A673 (cell line): ENCODE measurements around the gene DROSHA. TPM values are rescaled to one million over a fixed set of nuclear protein-coding genes. Genes with fewer than 3 reads are reported as not detected.

Experiments used
- BruUV-seq: library from RNA; stranded (reverse); fragments of 400-500 nt; replicated peaks from 2 replicates; lab custom pipeline; 2021; lab: Mats Ljungman, UMichigan
- CTCF ChIA-PET: fragments of 300-600 bp; sonication (Branson Sonifier 250); formaldehyde crosslinking; loops from one replicate; lab custom pipeline; 2022; ENCODE audit warnings: antibody characterized with exemption; lab: Charles Lee
- POLR2A ChIA-PET: fragments of 300-600 bp; sonication (Branson Sonifier 250); formaldehyde crosslinking; loops from one replicate; lab custom pipeline; 2022; ENCODE audit warnings: antibody characterized with exemption; ENCODE audit not compliant: low non-redundant PET; lab: Charles Lee
- DNase-seq: peaks from one replicate; pipeline ENCODE4 v3.0.0-alpha.2; 2015; ENCODE audit warnings: low spot score
- H3K27ac ChIP-seq: fragments of 200-600 bp; sonication (generic); 2 replicates; pipeline ENCODE4 v1.5.1; 2016; ENCODE audit warnings: mixed run types, low read depth, mild to moderate bottlenecking, mixed read lengths, antibody characterized with exemption, low read length; ENCODE audit not compliant: poor library complexity, severe bottlenecking
- H3K27me3 ChIP-seq: fragments of 200-600 bp; sonication (generic); replicated peaks from 2 replicates; pipeline ENCODE4 v1.6.1; 2017; ENCODE audit warnings: mixed run types, low read depth, mild to moderate bottlenecking, mixed read lengths, antibody characterized with exemption, low read length; ENCODE audit not compliant: insufficient read depth, poor library complexity
- H3K36me3 ChIP-seq: fragments of 200-600 bp; sonication (generic); 2 replicates; pipeline ENCODE4 v1.6.1; 2016; ENCODE audit warnings: mixed run types, mild to moderate bottlenecking, mixed read lengths, antibody characterized with exemption, low read length; ENCODE audit not compliant: insufficient read depth, poor library complexity, severe bottlenecking
- H3K4me1 ChIP-seq: fragments of 200-600 bp; sonication (generic); 2 replicates; pipeline ENCODE4 v1.6.1; 2017; ENCODE audit warnings: mixed run types, mild to moderate bottlenecking, mixed read lengths, antibody characterized with exemption, low read length; ENCODE audit not compliant: insufficient read depth, poor library complexity, severe bottlenecking
- H3K4me3 ChIP-seq: fragments of 200-600 bp; sonication (generic); 2 replicates; pipeline ENCODE4 v1.5.1; 2016; ENCODE audit warnings: low read depth, mixed run types, mild to moderate bottlenecking, mixed read lengths, low read length; ENCODE audit not compliant: poor library complexity, severe bottlenecking
- H3K9me3 ChIP-seq: fragments of 200-600 bp; sonication (generic); 2 replicates; pipeline ENCODE4 v1.6.1; 2016; ENCODE audit warnings: mixed run types, low read depth, mild to moderate bottlenecking, mixed read lengths, antibody characterized with exemption, low read length; ENCODE audit not compliant: poor library complexity, severe bottlenecking
- EZH2 ChIP-seq: fragments of 200-600 bp; sonication (generic); IDR thresholded peaks from 2 replicates; pipeline ENCODE4 v1.6.1; 2017; ENCODE audit warnings: borderline replicate concordance, low read depth, mild to moderate bottlenecking, mixed read lengths, antibody characterized with exemption, low read length; ENCODE audit not compliant: poor library complexity, severe bottlenecking
- intact Hi-C: fragments of 100-400 bp; cut with micrococcal nuclease; formaldehyde crosslinking; loops from one replicate; pipeline ENCODE4 v1.10.0; 2022; ENCODE audit not compliant: unreplicated experiment
- total RNA-seq: library from RNA; stranded (reverse); gene quantifications from 2 replicates; pipeline ENCODE4 v1.2.3, GENCODE V29; 2021
- TF ChIP-seq, protein P1 (sequence below): fragments of 300-800, 200-600 bp; sonication (generic); conservative IDR thresholded peaks from 2 replicates; pipeline ENCODE4 v1.5.1; 2017; ENCODE audit warnings: low read depth, mild to moderate bottlenecking, antibody characterized with exemption, low read length, moderate library complexity, mixed read lengths

DROSHA gene
- total RNA-seq, 1 experiment from 2014 or later = 143 TPM

DNA sequence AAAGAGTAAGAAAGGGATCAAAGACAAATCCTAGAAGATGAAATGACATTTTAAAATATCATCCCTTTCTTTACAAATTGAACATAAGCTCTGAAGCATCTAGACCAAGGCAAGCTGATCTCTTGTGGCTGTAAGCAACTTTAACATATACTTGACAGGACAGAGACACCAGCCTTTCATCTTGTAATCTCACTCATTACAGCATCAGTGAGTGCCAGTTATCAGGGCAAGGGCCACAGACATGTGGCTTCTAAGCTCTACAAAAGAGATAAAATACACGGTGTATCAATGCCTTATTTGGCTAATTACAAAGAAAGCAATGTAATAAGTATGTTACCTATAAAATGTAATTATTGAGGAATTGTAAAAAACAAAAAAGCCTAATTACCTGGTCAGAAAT, 95.0 kb downstream of the DROSHA start:
- POLR2A ChIA-PET = interaction anchor here (0.6 kb wide), 1 partner anchor 356 kb away, joined by 8 read pairs; no protein-coding TSS in a partner anchor
- DNase-seq = no peak
- CTCF ChIA-PET = no interaction called here
- H3K4me1 ChIP-seq = peaks cover 9% of the 10 kb centered on the region
- TF ChIP-seq, protein P1, sequence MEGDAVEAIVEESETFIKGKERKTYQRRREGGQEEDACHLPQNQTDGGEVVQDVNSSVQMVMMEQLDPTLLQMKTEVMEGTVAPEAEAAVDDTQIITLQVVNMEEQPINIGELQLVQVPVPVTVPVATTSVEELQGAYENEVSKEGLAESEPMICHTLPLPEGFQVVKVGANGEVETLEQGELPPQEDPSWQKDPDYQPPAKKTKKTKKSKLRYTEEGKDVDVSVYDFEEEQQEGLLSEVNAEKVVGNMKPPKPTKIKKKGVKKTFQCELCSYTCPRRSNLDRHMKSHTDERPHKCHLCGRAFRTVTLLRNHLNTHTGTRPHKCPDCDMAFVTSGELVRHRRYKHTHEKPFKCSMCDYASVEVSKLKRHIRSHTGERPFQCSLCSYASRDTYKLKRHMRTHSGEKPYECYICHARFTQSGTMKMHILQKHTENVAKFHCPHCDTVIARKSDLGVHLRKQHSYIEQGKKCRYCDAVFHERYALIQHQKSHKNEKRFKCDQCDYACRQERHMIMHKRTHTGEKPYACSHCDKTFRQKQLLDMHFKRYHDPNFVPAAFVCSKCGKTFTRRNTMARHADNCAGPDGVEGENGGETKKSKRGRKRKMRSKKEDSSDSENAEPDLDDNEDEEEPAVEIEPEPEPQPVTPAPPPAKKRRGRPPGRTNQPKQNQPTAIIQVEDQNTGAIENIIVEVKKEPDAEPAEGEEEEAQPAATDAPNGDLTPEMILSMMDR = no peak
- TF ChIP-seq EZH2 = no peak
- H3K36me3 ChIP-seq = peaks cover 5% of the 10 kb centered on the region
- intact Hi-C loops = no loop called here
- no peak overlapping the region for H3K4me3 ChIP-seq
- H3K27me3 ChIP-seq = no peaks in the 10 kb centered on the region
- H3K9me3 ChIP-seq = no peaks in the 10 kb centered on the region
- BruUV-seq = no TSS peak
- H3K27ac ChIP-seq = no peak overlapping the region

DNA sequence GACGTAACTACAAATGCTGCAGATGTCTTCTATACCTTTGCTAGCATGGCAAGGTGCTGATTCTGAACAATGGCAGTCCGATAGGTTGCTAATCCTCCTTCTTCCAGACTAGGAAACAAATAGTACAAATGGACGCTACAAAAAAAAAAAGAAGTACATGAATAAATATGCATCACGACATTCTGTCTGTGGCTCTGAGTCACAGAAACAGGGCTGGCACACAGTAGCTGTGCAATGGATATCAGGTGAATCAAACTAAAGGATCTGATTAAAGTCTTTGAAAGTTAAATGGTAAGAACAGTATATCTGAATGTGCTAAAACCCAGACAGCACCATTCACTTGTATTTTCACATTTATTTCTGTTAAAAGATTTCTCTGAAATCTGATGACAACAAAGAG, 96.2 kb downstream of the DROSHA start:
- Histone ChIP-seq H3K4me3 (no peak overlapping the region), H3K9me3 (no peaks in the 10 kb centered on the region), H3K27me3 (no peaks in the 10 kb centered on the region), H3K27ac (no peak overlapping the region), H3K4me1 (peaks cover 7% of the 10 kb centered on the region), H3K36me3 (peaks cover 9% of the 10 kb centered on the region)
- ChIA-PET POLR2A (no interaction called here), CTCF (no interaction called here)
- no peak for TF ChIP-seq EZH2
- TF ChIP-seq, protein P1 = no peak
- no peak for DNase-seq
- BruUV-seq = no TSS peak
- intact Hi-C loops = no loop called here

DNA sequence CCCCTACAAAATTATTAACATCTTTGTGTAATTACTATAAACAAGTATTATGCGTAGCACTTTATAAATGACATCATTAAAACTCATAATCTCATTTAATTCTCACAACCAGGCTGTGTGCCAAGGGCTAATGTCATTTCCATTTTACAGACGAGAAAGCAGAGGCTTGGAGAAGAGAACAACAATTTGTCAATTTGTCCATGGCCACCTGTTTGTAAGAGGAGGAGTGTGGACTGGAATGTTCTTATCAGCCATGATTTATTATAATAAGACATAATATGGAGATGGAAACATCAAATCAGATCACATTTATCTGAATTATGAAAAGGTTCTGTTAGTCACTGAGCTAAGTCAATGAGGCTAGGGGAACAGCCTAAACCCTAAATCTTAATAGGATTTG, 97.0 kb downstream of the DROSHA start:
- intact Hi-C loops = no loop called here
- ChIA-PET CTCF (no interaction called here), POLR2A (no interaction called here)

More for the DNA sequence above, 97.0 kb downstream of the DROSHA start:
- Histone ChIP-seq H3K27ac (no peak overlapping the region), H3K36me3 (peaks cover 9% of the 10 kb centered on the region), H3K4me1 (peaks cover 7% of the 10 kb centered on the region), H3K4me3 (no peak overlapping the region), H3K27me3 (no peaks in the 10 kb centered on the region), H3K9me3 (no peaks in the 10 kb centered on the region)
- no TSS peak for BruUV-seq
- TF ChIP-seq, protein P1 = no peak
- TF ChIP-seq EZH2 = no peak
- DNase-seq = no peak
